ENCODE results near the gene PRKD2.

The PRKD2 gene

DNA sequence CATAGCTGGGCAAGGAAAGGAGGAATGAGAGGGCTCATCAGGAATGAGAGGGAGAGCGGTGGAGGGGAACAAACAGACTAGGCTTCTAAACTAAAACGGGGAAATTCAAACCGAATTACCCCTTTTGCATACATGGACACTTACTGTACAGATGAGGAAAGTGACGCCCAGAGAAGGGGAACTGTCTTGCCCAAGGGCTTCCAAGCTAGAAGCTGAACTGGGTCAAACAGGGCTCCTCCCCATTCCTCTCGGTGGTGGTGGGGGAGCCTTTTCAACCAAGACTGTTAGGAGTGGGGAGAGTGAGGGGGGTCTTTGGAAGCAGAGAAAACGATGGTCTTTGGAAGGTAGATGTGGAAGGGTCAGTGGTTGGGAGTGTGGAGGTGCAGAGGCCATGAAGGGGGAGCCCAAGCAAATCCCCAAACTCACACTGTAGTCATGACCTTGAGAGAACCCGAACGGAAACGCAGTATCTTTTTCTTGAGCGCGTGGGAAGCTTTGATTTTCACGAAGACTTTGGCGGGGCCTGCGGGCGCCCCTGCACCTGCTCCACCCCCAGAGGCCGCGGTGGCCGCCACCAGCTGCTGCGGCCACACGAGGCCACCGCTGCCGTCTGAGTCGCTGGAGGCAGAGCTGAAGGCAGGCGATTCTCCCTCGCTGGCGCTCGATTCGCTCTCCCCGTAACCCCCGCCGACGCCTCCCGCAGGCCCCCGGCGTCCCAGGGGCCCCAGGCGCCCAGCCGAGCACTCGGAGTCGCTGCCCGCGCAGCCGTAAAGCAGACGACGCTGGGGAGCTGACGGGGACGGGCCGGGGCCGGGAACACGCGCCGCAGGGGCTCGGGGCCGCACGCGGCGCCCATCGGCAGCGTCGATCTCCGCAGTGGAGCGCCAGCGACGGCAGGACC lies 68.6 kb downstream of the PRKD2 start:
- H3K36me3 ChIP-seq (replicated peaks) = no peaks in the 10 kb centered on the region
- TF ChIP-seq, protein P1, sequence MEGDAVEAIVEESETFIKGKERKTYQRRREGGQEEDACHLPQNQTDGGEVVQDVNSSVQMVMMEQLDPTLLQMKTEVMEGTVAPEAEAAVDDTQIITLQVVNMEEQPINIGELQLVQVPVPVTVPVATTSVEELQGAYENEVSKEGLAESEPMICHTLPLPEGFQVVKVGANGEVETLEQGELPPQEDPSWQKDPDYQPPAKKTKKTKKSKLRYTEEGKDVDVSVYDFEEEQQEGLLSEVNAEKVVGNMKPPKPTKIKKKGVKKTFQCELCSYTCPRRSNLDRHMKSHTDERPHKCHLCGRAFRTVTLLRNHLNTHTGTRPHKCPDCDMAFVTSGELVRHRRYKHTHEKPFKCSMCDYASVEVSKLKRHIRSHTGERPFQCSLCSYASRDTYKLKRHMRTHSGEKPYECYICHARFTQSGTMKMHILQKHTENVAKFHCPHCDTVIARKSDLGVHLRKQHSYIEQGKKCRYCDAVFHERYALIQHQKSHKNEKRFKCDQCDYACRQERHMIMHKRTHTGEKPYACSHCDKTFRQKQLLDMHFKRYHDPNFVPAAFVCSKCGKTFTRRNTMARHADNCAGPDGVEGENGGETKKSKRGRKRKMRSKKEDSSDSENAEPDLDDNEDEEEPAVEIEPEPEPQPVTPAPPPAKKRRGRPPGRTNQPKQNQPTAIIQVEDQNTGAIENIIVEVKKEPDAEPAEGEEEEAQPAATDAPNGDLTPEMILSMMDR (IDR thresholded peaks at IDR 0.05; ENCODE audit: low read depth, low read length, missing control alignments) = no peak
- no peak overlapping the region for H3K27ac ChIP-seq
- DNase-seq = no peak
- H3K4me3 ChIP-seq (ENCODE audit: low read depth, low read length) = no peak overlapping the region
- in situ Hi-C loops (cut with HindIII; ENCODE audit: low pct_ligation_motif_present, low sequenced_read_pairs) = no loop called here
- no peaks in the 10 kb centered on the region for H3K27me3 ChIP-seq (replicated peaks)

DNA sequence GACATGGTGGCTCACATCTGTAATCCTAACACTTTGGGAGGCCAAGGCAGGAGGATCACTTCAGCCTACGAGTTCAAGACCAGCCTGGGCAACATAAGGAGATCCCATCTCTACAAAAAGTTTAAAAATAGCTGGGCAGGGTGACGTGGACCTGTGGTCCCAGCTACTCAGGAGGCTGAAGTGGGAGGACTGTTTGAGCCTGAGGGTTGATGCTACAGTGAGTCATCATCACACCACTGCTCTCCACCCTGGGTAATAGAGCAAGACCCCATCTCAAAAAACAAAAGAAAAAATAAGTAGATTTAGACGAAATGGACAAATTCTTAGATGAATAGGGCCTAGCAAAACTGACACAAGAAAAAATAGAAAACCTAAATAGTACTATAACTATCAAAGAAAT lies 70.5 kb downstream of the PRKD2 start:
- no peak for DNase-seq
- no peaks in the 10 kb centered on the region for H3K27me3 ChIP-seq (replicated peaks)
- TF ChIP-seq, protein P1 (IDR thresholded peaks at IDR 0.05; ENCODE audit: low read depth, low read length, missing control alignments) = no peak
- no peak overlapping the region for H3K4me3 ChIP-seq (ENCODE audit: low read depth, low read length)
- in situ Hi-C loops (cut with HindIII; ENCODE audit: low pct_ligation_motif_present, low sequenced_read_pairs) = no loop called here
- H3K36me3 ChIP-seq (replicated peaks) = no peaks in the 10 kb centered on the region
- no peak overlapping the region for H3K27ac ChIP-seq

DNA sequence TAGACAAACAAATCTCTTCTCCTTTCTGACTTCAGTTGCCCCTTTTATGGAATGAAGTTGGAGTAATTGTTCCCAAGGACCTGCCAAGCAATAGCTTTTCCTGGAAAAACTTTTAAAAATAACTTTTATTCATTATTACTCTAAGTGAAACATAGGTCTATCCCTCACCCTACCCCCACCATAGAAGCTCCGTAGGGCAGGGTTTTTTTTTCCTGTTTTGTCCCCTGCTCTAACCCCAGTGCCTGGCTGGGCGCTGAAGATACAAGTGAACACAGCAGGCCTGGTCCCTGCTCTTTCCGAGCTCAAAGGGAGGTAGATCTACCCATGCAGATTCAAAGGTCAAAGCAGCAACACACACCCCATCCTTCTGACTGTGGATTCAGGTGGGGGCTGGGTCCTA lies 72.2 kb downstream of the PRKD2 start:
- DNase-seq = no peak
- Histone ChIP-seq H3K27ac (no peak overlapping the region), H3K27me3 (replicated peaks) (no peaks in the 10 kb centered on the region), H3K4me3 (ENCODE audit: low read depth, low read length) (no peak overlapping the region), H3K36me3 (replicated peaks) (no peaks in the 10 kb centered on the region)
- TF ChIP-seq, protein P1 (IDR thresholded peaks at IDR 0.05; ENCODE audit: low read depth, low read length, missing control alignments) = no peak
- in situ Hi-C loops (cut with HindIII; ENCODE audit: low pct_ligation_motif_present, low sequenced_read_pairs) = no loop called here

DNA sequence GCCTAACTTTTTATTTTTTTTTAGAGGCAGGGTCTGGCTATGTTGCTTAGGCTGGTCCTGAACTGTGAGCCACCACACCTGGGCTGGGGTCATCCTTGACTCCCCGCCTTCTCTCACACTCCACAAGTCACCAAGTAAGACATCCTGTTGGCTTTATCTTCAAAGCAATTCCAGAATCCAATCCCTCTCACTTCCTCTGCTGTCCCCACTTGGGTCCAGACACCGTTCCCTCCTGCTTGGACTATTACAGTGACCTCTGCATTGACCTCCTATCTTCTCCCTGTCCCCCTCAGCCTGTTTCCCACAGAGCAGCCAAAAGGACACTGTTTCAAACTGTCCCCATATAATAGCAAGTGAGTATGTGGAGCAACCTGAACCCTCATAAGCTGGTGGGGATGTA lies 76.3 kb downstream of the PRKD2 start:
- Histone ChIP-seq H3K27ac (no peak overlapping the region), H3K27me3 (replicated peaks) (peaks cover 2% of the 10 kb centered on the region), H3K4me3 (ENCODE audit: low read depth, low read length) (no peak overlapping the region), H3K36me3 (replicated peaks) (no peaks in the 10 kb centered on the region)
- in situ Hi-C loops (cut with HindIII; ENCODE audit: low pct_ligation_motif_present, low sequenced_read_pairs) = no loop called here
- TF ChIP-seq, protein P1 (IDR thresholded peaks at IDR 0.05; ENCODE audit: low read depth, low read length, missing control alignments) = no peak
- DNase-seq = no peak

DNA sequence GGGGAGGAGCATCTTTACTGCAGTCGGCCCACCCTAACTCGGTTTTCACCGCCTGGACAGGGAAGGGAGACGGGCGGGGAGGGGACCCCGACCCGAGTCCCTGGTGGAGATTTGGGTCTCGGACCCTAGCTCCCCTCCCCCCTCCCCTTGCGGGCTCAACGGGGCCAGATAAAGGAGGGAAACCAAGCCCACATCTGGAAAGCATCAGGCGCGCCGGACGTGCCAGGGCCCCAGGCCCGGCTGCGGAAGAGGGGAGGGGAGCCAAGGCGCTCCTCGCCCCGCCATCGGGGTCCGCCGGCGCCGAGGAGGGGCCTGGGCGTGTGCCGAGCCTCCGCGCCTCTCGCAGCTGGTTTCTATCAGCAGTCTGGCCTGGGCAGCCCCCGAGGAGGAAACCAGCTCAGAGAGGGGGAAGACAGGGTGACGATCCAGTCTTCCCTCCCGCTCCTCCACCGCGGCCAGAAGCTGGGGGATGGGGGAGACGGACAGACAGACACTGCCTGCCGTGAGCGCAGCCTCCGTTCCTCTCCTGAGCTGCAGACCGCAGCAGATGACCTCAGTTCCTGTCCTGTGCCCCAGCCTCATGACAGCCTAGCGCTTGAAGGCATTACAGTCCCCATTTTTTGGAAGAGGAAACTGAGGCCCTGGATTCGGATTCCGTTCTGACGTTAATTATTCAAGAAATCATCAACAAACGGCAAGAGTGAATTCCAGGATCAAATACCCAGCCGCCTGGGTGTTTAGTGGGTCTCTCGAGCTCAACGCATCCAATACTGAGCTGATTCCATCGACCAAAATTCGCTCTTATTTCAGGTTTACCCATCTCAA lies 77.3 kb downstream of the PRKD2 start:
- in situ Hi-C loops (cut with HindIII; ENCODE audit: low pct_ligation_motif_present, low sequenced_read_pairs) = no loop called here
- H3K27me3 ChIP-seq (replicated peaks) = peaks cover 7% of the 10 kb centered on the region
- no peak for DNase-seq
- no peaks in the 10 kb centered on the region for H3K36me3 ChIP-seq (replicated peaks)
- peak overlapping the region; percentile 51 for H3K4me3 ChIP-seq (ENCODE audit: low read depth, low read length)
- TF ChIP-seq, protein P1 (IDR thresholded peaks at IDR 0.05; ENCODE audit: low read depth, low read length, missing control alignments) = no peak
- no peak overlapping the region for H3K27ac ChIP-seq
